SK-N-MC (cell line): ENCODE results near the gene MLH1.
"Not testable (repeated sequence)": the region's sequence is repeated elsewhere in the genome, so short reads cannot be mapped to it uniquely, and the experiment has no call there.

Source experiments
- EZH2 ChIP-seq: fragments of 200-600 bp; sonication (generic); IDR thresholded peaks from one replicate; pipeline ENCODE4 v1.6.1; 2017; ENCODE audit warnings: antibody characterized with exemption
- FOXP2 ChIP-seq: optimal IDR thresholded peaks from 2 replicates; pipeline ENCODE3; 2011; ENCODE audit warnings: mild to moderate bottlenecking, moderate library complexity; ENCODE audit not compliant: insufficient read depth; ENCODE audit errors: extremely low read length, control extremely low read depth
- POLR2AphosphoS5 ChIP-seq: IDR thresholded peaks from 2 replicates; pipeline ENCODE4 v1.6.1; 2012; ENCODE audit warnings: mild to moderate bottlenecking, low read depth, low read length, borderline replicate concordance

- TF ChIP-seq EZH2, POLR2AphosphoS5, FOXP2: not testable (repeated sequence)
Measured at GRCh38 chr3:36963008-36963407, 30.3 kb upstream of the MLH1 start.
